T follicular helper cell (primary cell): ENCODE data around the gene VSTM2L.
"Not testable (repeated sequence)": the region's sequence is repeated elsewhere in the genome, so short reads cannot be mapped to it uniquely, and the experiment has no call there.

Experiments
- DNase-seq: peaks from one replicate; pipeline ENCODE4 v3.0.0-alpha.2; 2020; ENCODE audit warnings: low read depth
- total RNA-seq, 2 experiments: gene quantifications; one replicate each; lab custom pipeline; 2026; lab: John Stamatoyannopoulos, UW

The VSTM2L gene, protein sequence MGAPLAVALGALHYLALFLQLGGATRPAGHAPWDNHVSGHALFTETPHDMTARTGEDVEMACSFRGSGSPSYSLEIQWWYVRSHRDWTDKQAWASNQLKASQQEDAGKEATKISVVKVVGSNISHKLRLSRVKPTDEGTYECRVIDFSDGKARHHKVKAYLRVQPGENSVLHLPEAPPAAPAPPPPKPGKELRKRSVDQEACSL
- 0 to 0.04 reads per million in 2 experiments for total RNA-seq

DNA sequence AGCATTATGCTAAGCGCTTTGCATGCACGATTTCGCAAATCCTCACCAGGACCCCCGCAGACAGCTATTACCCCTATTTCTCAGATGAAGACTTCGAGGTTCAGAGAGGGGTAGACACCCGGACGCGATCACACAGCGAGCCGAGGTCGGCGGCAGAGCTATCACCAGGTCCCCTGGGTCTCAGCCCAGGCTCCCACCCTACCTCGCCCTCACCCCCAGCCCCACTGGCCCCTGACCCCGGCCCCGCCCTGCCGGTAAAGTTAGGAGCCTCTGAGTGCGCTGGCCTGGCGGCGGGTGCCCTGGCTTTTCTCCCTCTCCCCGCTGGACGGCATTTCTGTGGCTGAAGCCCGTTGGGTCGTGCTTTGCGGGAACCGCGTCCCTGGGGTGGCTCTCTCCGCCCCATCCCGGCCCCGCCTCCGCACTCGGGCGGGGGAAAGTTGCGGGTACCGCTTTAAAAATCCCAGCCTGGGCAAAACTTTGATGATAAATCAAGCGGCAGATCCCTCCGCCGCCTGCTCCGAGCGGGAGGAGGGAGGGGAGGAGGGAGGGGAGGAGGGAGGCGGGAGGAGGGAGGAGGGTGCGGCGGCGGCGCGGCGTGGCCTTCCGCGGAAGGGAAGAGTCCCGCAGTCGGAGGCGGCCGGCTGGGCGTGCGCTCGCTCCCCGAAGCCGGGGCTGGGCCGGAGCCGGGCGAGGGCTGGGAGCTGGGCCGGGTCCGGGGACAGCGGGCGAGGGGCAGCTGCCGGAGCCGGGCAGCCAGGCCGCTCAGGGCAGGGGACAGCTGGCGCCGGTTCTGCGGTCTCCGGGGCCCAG is at the start of gene VSTM2L:
VSTM2L (plus strand) TSS at position 624 of the 810 bp plus-strand sequence. CDS start 224 bp downstream, outside the sequence.
- DNase-seq, result no peak

DNA sequence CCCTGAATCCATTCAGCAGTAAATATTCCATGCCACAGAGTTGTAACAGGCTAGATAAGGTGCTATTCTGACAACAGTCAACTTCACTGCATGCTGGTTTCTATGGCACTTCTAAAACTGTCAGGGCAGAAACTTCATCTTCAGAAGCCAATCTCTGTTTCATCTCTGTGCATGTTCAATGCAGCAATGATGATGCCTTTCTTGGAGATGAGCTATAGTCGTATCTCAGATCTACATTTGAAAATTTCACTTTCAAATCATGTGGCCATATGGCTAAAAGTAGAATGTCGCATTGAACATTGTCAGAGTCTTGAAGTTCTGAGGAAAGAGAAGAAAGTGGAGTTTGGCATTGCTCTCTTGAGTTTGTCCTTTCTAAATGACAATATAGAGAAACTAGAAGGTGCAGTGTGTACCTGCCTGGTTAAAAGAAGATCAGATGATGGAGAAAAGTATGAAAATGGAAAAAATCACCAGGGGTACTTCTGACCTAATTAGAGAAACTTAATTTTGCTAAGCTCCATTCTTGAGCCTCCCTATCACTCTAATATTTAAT is 49.0 kb upstream of the VSTM2L start:
- DNase-seq, result no peak

DNA sequence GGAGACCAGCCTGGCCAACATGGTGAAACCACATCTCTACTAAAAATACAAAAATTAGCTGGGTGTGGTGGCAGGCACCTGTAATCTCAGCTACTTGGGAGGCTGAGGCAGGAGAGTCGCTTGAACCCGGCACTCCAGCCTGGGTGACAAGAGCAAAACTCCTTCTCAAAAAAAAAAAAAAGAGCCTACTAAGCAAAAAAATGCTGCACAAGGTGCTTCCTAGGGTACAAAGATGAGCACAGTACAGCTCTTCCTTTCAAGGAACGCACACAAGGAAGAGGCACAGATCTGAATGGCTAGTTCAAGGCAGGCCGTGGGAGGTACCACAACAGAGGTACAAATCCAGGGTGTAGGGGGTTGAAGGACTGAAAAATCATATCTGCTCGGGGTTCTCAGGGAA is 46.9 kb upstream of the VSTM2L start:
- not testable (repeated sequence) for DNase-seq

- DNase-seq, result no peak
These were observed 45.8 kb upstream of the VSTM2L start for GRCh38 chr20:37856932-37857660.

DNA sequence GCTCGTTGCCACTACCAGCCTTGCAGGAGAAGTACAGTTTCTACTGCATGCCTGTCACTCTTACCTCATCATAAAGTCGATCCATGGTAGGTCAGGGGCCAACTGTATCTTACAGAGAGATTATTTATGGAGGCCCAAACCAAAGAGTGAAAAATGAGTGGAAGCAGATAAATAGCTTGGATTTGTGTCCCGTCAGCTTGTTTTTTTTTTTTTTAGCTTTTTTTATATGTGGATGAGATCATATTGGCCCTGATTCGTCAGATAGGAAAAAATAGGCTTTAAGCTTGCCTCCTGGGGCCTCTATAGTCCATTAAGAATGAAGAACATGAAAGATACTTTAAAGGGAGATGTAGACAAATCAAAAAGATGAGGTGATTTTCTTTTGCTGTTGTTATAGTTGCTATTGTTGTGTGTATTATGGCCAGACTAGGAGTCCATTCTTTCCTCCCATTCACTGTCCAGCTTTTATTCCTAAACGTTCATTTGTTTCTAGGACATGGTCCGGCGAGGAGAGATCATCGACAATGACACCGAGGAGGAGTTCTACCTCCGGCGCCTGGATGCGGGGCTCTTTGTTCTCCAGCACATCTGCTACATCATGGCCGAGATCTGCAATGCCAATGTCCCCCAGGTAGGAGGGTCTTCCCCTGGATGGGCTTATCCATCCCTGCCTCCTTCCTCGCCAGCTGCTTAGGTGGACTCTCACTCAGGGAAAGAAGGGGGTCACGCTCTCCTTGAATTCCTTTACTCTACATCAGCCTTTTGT is 43.3 kb upstream of the VSTM2L start:
- no peak for DNase-seq

- DNase-seq, result no peak
These were observed 39.6 kb upstream of the VSTM2L start for GRCh38 chr20:37863289-37863688.

- DNase-seq, result no peak
These were observed 38.6 kb upstream of the VSTM2L start for GRCh38 chr20:37864298-37864697.

DNA sequence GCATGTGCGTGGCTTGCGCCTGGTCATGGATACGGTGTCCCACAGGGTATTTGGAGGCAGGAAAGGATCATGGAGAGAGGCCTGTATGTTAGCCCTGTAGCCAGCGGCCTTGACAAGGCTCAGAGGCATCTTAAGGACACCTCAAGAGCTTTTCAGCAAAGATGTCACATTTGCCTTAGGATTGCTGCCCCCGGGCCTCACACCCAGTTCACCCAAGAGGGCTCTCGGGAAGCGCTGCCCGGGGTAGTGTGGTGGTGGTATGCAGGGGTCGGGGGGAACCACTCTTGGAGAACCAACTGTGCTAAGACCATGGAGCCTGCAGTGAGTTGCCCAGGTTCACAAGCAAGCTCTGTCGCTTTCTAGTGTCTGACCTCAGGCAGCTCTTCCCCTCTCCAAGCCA is 36.9 kb upstream of the VSTM2L start:
- no peak for DNase-seq

- no peak for DNase-seq
These were observed 35.4 kb upstream of the VSTM2L start for GRCh38 chr20:37867289-37868195.

DNA sequence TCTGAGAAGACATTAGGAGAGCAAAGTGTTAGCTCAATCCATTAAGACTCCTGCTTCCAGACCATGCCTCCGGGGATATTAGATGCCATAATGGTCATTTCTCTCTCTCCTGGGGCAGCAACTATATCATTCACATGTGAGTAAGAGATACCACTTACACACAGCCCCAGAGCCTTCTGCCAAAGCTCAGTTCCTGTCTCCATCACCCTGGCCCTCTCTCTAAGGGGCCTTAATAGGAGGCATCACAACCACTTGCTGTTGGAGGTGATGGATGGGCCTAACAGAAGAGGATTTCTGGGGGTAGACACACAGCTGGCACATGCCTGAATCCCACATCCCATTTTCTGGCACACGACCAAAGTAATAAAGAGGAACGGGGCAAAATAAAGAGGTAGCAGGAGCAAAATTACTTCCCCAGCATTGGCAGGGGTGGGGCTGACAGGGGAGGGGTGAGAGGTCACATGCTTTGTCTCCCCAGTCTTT is 34.0 kb upstream of the VSTM2L start:
- no peak for DNase-seq

DNA sequence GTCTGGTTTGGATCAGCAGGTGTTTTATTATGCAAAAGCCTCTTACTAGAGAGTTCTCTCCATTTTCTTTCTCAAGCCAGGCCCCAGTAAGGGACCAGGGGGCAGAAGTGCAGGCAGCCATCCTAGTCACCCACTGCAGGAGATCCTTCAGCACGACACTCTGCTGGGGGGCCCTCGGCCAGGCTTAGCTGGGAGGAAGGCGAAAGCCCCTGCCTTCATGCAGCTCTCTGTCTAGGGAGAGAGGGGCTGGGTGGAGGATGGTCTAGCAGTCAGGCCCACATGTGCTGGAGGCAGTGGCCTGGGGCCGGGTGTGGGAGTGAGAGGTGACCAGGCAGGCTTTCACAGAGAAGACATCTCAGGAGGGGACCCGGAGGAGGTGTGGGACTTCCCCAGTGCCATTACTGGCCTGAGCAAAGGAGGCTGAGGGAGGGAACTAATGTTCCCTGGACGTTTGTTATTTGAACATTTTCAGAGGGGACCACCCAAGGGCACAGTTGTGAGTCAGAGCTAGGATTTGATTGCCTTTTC is 33.5 kb upstream of the VSTM2L start:
- no peak for DNase-seq

- DNase-seq, result no peak
These were observed 32.6 kb upstream of the VSTM2L start for GRCh38 chr20:37870294-37870693.

GRCh38 chr20:37871751-37872150 is 31.2 kb upstream of the VSTM2L start:
- DNase-seq, result no peak

DNA sequence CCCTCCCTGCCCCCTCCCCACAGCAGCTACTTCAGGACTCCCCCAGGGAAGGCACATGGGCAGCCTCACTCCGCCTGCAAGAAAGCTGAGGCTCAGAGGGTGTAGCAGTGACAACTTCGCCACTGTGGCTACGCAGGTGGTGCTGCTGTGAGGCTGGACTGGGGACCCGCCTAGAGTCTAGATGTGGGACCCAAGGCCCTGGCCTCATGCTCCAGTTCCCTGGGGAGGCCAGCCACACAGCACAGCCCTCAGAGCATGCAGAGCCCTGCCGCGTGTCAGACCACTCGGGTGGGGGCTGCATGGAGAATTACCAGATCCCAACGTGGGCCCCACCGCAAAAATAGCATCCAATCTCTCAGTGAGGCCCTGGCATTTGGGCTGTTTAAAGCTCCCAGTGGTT is 30.8 kb upstream of the VSTM2L start:
- no peak for DNase-seq

DNA sequence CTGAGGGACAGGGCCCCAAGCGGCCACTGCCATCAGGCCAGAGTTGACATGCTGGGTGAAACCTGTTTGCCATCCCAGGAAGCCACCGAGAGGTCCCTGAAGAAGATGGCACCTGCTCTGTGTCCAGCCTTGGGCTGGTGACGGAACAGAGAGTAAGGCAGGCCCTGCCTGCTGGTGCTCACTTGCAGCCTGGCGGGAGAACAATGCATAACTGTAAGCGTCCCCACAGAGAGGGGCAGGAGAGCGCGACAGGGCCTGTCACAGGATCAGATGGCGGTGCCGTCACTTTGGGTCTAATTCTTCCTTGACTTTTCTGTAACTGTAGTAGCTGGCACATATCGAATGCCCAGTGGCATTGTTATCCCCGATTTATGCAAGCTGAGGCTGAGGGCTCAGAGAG is 29.0 kb upstream of the VSTM2L start:
- no peak for DNase-seq

DNA sequence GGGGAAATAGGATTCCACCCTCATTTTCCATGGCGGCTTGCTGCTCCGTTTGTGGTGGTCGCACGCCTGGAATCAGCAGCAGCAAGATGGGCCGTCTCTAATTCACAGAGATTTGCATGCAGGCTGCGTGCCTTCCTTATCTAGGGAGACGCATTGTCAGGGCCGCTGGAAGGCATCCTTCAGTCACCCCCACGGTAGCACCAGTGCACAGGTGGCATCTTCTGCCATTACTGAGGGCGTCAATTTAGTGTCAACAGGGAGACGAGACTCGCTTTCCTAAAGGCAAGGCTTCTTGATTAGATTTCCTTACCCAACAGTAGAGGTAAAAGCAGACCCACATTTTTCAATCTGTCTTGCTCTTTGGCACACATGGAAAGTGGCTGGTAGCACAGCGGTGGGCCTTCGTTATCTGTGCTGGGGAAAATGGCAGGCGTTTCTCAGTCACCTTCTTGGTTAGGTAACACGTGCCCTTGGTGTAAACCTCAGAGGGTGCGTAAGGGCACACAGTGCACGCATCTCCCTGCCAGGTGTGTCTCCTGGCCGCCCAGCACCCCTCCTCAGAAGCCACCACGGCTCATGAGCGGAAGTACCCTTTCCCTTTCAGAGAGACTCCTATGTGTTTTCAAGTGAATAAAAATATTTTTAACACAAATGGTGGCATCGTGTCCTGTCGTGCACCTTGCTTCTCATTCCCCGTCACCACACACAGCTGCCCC is 27.3 kb upstream of the VSTM2L start:
- DNase-seq, result no peak

DNA sequence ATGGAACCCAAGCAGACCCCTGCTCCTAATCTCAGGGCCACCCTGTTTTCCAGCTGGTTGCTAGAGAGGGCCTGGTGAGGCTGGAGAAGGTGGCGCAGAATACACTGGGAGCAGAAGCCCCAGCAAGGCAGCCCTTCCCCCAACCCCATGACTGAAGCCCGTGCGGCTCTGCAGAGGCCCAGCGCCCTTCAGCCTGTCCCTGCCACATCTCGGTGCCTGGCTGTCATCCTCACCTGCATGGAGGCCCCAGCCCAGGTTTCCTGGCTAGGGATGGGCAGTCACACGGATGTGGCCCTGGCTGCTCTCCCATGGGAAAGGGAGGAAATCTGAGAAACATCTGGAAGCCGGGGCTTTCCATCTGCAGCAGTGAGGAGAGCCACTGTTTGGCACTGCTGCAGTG is 26.1 kb upstream of the VSTM2L start:
- no peak for DNase-seq

- no peak for DNase-seq
These were observed 24.8 kb upstream of the VSTM2L start for GRCh38 chr20:37877832-37878772.
